Measurements from ENCODE around the gene KCNIP1. TPM values are rescaled to one million over a fixed set of nuclear protein-coding genes. Genes with fewer than 3 reads are reported as not detected.
A peak's percentile ranks its signal among the peaks of the same experiment; 100 is the strongest.

The KCNIP1 gene
- total RNA-seq, 1 experiment from 2014 or later = not detected

- no TSS peak for BruUV-seq (replicated peaks)
- intact Hi-C loops (cut with micrococcal nuclease) = no loop called here
- no peak overlapping the region for H3K4me3 ChIP-seq (ENCODE audit: low read length)
- no peaks in the 10 kb centered on the region for H4K20me1 ChIP-seq (ENCODE audit: low read length)
- no peaks in the 10 kb centered on the region for H3K79me2 ChIP-seq (ENCODE audit: low read length)
- H3K4me2 ChIP-seq (ENCODE audit: low read length) = no peak overlapping the region
- ATAC-seq = no peak
- no peak for TF ChIP-seq EZH2 (IDR thresholded peaks at IDR 0.05; ENCODE audit: low read length, unreplicated experiment)
- TF ChIP-seq CTCF (conservative IDR thresholded peaks at IDR 0.05; ENCODE audit: low read depth, low read length) = no peak
- no peak for TF ChIP-seq EZH2phosphoT487 (IDR thresholded peaks at IDR 0.05; ENCODE audit: borderline replicate concordance, low read length)
- H3K27ac ChIP-seq (ENCODE audit: low read length) = no peak overlapping the region
- H3F3A ChIP-seq (ENCODE audit: low read length, unreplicated experiment) = no peaks in the 10 kb centered on the region
- H3K9me2 ChIP-seq (replicated peaks; ENCODE audit: low read length) = no peaks in the 10 kb centered on the region
- DNase-seq = no peak
- ChIA-PET CTCF (no interaction called here), POLR2A (ENCODE audit: unreplicated experiment) (no interaction called here)
- no peaks in the 10 kb centered on the region for H3K36me3 ChIP-seq (ENCODE audit: low read depth, low read length)
- no peaks in the 10 kb centered on the region for H3K27me3 ChIP-seq (ENCODE audit: low read length)
- H2AFZ ChIP-seq (ENCODE audit: low read length) = no peak overlapping the region
- H3K9me3 ChIP-seq (ENCODE audit: low read length) = no peaks in the 10 kb centered on the region
- H3K9ac ChIP-seq (ENCODE audit: low read length) = no peak overlapping the region
- no peaks in the 10 kb centered on the region; the same call in 1 of the 2 replicates for H3K4me1 ChIP-seq (ENCODE audit: insufficient read depth, low read length)
Measured at GRCh38 chr5:170481849-170482248, 22.0 kb upstream of the KCNIP1 start.

GRCh38 chr5:170482511-170482910 is 21.3 kb upstream of the KCNIP1 start:
- Histone ChIP-seq H3F3A (ENCODE audit: low read length, unreplicated experiment) (no peaks in the 10 kb centered on the region), H3K27ac (ENCODE audit: low read length) (no peak overlapping the region), H4K20me1 (ENCODE audit: low read length) (no peaks in the 10 kb centered on the region), H3K9me3 (ENCODE audit: low read length) (no peaks in the 10 kb centered on the region), H3K4me2 (ENCODE audit: low read length) (no peak overlapping the region), H3K79me2 (ENCODE audit: low read length) (no peaks in the 10 kb centered on the region), H3K9ac (ENCODE audit: low read length) (no peak overlapping the region), H3K4me1 (ENCODE audit: insufficient read depth, low read length) (no peaks in the 10 kb centered on the region; the same call in 1 of the 2 replicates), H3K27me3 (ENCODE audit: low read length) (no peaks in the 10 kb centered on the region), H3K36me3 (ENCODE audit: low read depth, low read length) (no peaks in the 10 kb centered on the region), H3K4me3 (ENCODE audit: low read length) (no peak overlapping the region), H2AFZ (ENCODE audit: low read length) (no peak overlapping the region), H3K9me2 (replicated peaks; ENCODE audit: low read length) (no peaks in the 10 kb centered on the region)
- TF ChIP-seq EZH2phosphoT487 (IDR thresholded peaks at IDR 0.05; ENCODE audit: borderline replicate concordance, low read length) (no peak), CTCF (conservative IDR thresholded peaks at IDR 0.05; ENCODE audit: low read depth, low read length) (no peak), EZH2 (IDR thresholded peaks at IDR 0.05; ENCODE audit: low read length, unreplicated experiment) (no peak)
- ChIA-PET POLR2A (ENCODE audit: unreplicated experiment) (no interaction called here), CTCF (no interaction called here)
- ATAC-seq (no peak), DNase-seq (no peak)
- no TSS peak for BruUV-seq (replicated peaks)
- intact Hi-C loops (cut with micrococcal nuclease) = no loop called here

GRCh38 chr5:170483701-170484458 is 19.9 kb upstream of the KCNIP1 start:
- no peaks in the 10 kb centered on the region for H3K27me3 ChIP-seq (ENCODE audit: low read length)
- H3K36me3 ChIP-seq (ENCODE audit: low read depth, low read length) = no peaks in the 10 kb centered on the region
- H3K79me2 ChIP-seq (ENCODE audit: low read length) = no peaks in the 10 kb centered on the region
- CTCF ChIA-PET = interaction anchor here (0.6 kb wide), 1 partner anchor 16 kb away, joined by 3 read pairs; no protein-coding TSS in a partner anchor
- H3K9me3 ChIP-seq (ENCODE audit: low read length) = no peaks in the 10 kb centered on the region
- TF ChIP-seq EZH2 (IDR thresholded peaks at IDR 0.05; ENCODE audit: low read length, unreplicated experiment) = no peak
- no peak for TF ChIP-seq EZH2phosphoT487 (IDR thresholded peaks at IDR 0.05; ENCODE audit: borderline replicate concordance, low read length)
- no peak for TF ChIP-seq CTCF (conservative IDR thresholded peaks at IDR 0.05; ENCODE audit: low read depth, low read length)
- no peak overlapping the region for H3K4me2 ChIP-seq (ENCODE audit: low read length)
- no peaks in the 10 kb centered on the region; the same call in 1 of the 2 replicates for H3K4me1 ChIP-seq (ENCODE audit: insufficient read depth, low read length)
- no peaks in the 10 kb centered on the region for H3F3A ChIP-seq (ENCODE audit: low read length, unreplicated experiment)
- H3K9ac ChIP-seq (ENCODE audit: low read length) = no peak overlapping the region
- no peak overlapping the region for H3K27ac ChIP-seq (ENCODE audit: low read length)
- POLR2A ChIA-PET (ENCODE audit: unreplicated experiment) = no interaction called here
- intact Hi-C loops (cut with micrococcal nuclease) = no loop called here
- no peak overlapping the region for H2AFZ ChIP-seq (ENCODE audit: low read length)
- H3K9me2 ChIP-seq (replicated peaks; ENCODE audit: low read length) = no peaks in the 10 kb centered on the region
- no TSS peak for BruUV-seq (replicated peaks)
- ATAC-seq = no peak
- no peak overlapping the region for H3K4me3 ChIP-seq (ENCODE audit: low read length)
- DNase-seq = peak; percentile 21
- no peaks in the 10 kb centered on the region for H4K20me1 ChIP-seq (ENCODE audit: low read length)

Data from PC-3 (cell line).